Effector memory CD8-positive, alpha-beta T cell (primary cell): ENCODE measurements around the gene LETMD1.
"Not testable (repeated sequence)": the region's sequence is repeated elsewhere in the genome, so short reads cannot be mapped to it uniquely, and the experiment has no call there.

Experiments
- ATAC-seq: fragments of 150-1000 bp; cut with Tn5 transposase; replicated peaks from 2 replicates; pipeline ENCODE4 v1.10.0; 2021; ENCODE audit warnings: mild to moderate bottlenecking, moderate library complexity
- DNase-seq, 3 experiments: peaks; one replicate each; pipeline ENCODE4 v3.0.0; 2021
- H3K27ac Mint-ChIP-seq, 2 donors: one replicate each; pipeline ENCODE4 v1.8.0; 2022; ENCODE audit warnings: mild to moderate bottlenecking in 2 of 2, mixed read lengths in 2 of 2, moderate library complexity in 2 of 2
- H3K27me3 Mint-ChIP-seq, 2 donors: one replicate each; pipeline ENCODE4 v1.8.0; 2022; ENCODE audit warnings: mixed read lengths in 2 of 2
- H3K36me3 Mint-ChIP-seq: one replicate; pipeline ENCODE4 v1.8.0; 2022; ENCODE audit warnings: mild to moderate bottlenecking, moderate library complexity, mixed read lengths; ENCODE audit not compliant: insufficient read depth
- H3K4me1 Mint-ChIP-seq, 2 donors: one replicate each; pipeline ENCODE4 v1.8.0; 2022; ENCODE audit warnings: low read depth in 2 of 2, mixed read lengths in 2 of 2
- H3K4me3 Mint-ChIP-seq, 2 donors: one replicate each; pipeline ENCODE4 v1.8.0; 2022; ENCODE audit warnings: mild to moderate bottlenecking in 2 of 2, mixed read lengths in 2 of 2, moderate library complexity in 2 of 2
- H3K9me3 Mint-ChIP-seq, 2 donors: one replicate each; pipeline ENCODE4 v1.8.0; 2022; ENCODE audit warnings: mixed read lengths in 2 of 2

The LETMD1 gene

GRCh38 chr12:51075390-51075789 is 27.3 kb downstream of the LETMD1 start:
- Mint-ChIP-seq H3K4me1 (peaks cover 6 to 15% of the 10 kb centered on the region in 2 donors), H3K36me3 (peaks cover 40% of the 10 kb centered on the region), H3K27ac (no peak overlapping the region), H3K27me3 (no peaks in the 10 kb centered on the region), H3K9me3 (no peaks in the 10 kb centered on the region), H3K4me3 (no peak overlapping the region)
- DNase-seq (no peak), ATAC-seq (no peak)

- ATAC-seq (no peak), DNase-seq (no peak)
- H3K36me3 Mint-ChIP-seq: peaks cover 33% of the 10 kb centered on the region
- H3K27ac Mint-ChIP-seq: peak overlapping the region; percentile 71 to 77
- no peak overlapping the region for H3K4me3 Mint-ChIP-seq
- H3K4me1 Mint-ChIP-seq: peaks cover 7 to 19% of the 10 kb centered on the region in 2 donors
- H3K9me3 Mint-ChIP-seq: no peaks in the 10 kb centered on the region
- H3K27me3 Mint-ChIP-seq: no peaks in the 10 kb centered on the region
These were observed 28.3 kb downstream of the LETMD1 start for GRCh38 chr12:51076236-51076930.

- DNase-seq: no peak
- Mint-ChIP-seq H3K27ac (no peak overlapping the region), H3K36me3 (peaks cover 30% of the 10 kb centered on the region), H3K9me3 (no peaks in the 10 kb centered on the region), H3K4me3 (no peak overlapping the region), H3K4me1 (peaks cover 20 to 35% of the 10 kb centered on the region in 2 donors), H3K27me3 (no peaks in the 10 kb centered on the region)
- ATAC-seq: no peak
These were observed 29.8 kb downstream of the LETMD1 start for GRCh38 chr12:51077930-51078329.

- H3K27me3 Mint-ChIP-seq, H3K4me3 Mint-ChIP-seq, DNase-seq, ATAC-seq, H3K9me3 Mint-ChIP-seq, H3K27ac Mint-ChIP-seq: not testable (repeated sequence)
- Mint-ChIP-seq H3K36me3 (peaks cover 30% of the 10 kb centered on the region), H3K4me1 (peaks cover 20 to 37% of the 10 kb centered on the region in 2 donors)
These were observed 30.2 kb downstream of the LETMD1 start for GRCh38 chr12:51078346-51078745.

- not testable (repeated sequence) for H3K27ac Mint-ChIP-seq, DNase-seq, H3K9me3 Mint-ChIP-seq, ATAC-seq, H3K4me3 Mint-ChIP-seq, H3K27me3 Mint-ChIP-seq
- Mint-ChIP-seq H3K4me1 (peaks cover 24 to 40% of the 10 kb centered on the region in 2 donors), H3K36me3 (peaks cover 28% of the 10 kb centered on the region)
These were observed 30.7 kb downstream of the LETMD1 start for GRCh38 chr12:51078866-51079265.

- ATAC-seq (no peak), DNase-seq (no peak)
- peaks cover 24 to 44% of the 10 kb centered on the region in 2 donors for H3K4me1 Mint-ChIP-seq
- H3K9me3 Mint-ChIP-seq: no peaks in the 10 kb centered on the region
- no peaks in the 10 kb centered on the region for H3K27me3 Mint-ChIP-seq
- H3K27ac Mint-ChIP-seq: no peak overlapping the region
- no peak overlapping the region for H3K4me3 Mint-ChIP-seq
- peaks cover 24% of the 10 kb centered on the region for H3K36me3 Mint-ChIP-seq
These were observed 32.0 kb downstream of the LETMD1 start for GRCh38 chr12:51080136-51080535.

GRCh38 chr12:51081421-51081820 is 33.3 kb downstream of the LETMD1 start:
- H3K27ac Mint-ChIP-seq: peak overlapping the region in 1 of 2 donors; percentile 98
- peaks cover 24 to 45% of the 10 kb centered on the region in 2 donors for H3K4me1 Mint-ChIP-seq

GRCh38 chr12:51082561-51083125 is 34.5 kb downstream of the LETMD1 start:
- Mint-ChIP-seq H3K4me1 (peaks cover 22 to 41% of the 10 kb centered on the region in 2 donors), H3K36me3 (peaks cover 22% of the 10 kb centered on the region), H3K9me3 (no peaks in the 10 kb centered on the region), H3K27ac (peak overlapping the region; percentile 96 to 98), H3K27me3 (no peaks in the 10 kb centered on the region), H3K4me3 (peak overlapping the region; percentile 98 to 99)
- ATAC-seq: no peak
- DNase-seq: peak in 2 of 3 experiments; percentile 6 to 9

More at GRCh38 chr12:51081421-51081820, 33.3 kb downstream of the LETMD1 start:
- peak overlapping the region; percentile 14 to 99 for H3K4me3 Mint-ChIP-seq
- no peaks in the 10 kb centered on the region for H3K27me3 Mint-ChIP-seq
- peaks cover 22% of the 10 kb centered on the region for H3K36me3 Mint-ChIP-seq
- DNase-seq (no peak), ATAC-seq (no peak)
- H3K9me3 Mint-ChIP-seq: no peaks in the 10 kb centered on the region

- peaks cover 18 to 36% of the 10 kb centered on the region in 2 donors for H3K4me1 Mint-ChIP-seq
- H3K36me3 Mint-ChIP-seq: peaks cover 22% of the 10 kb centered on the region
- H3K9me3 Mint-ChIP-seq: no peaks in the 10 kb centered on the region
- H3K27ac Mint-ChIP-seq: peak within 1 kb of the TSS; percentile 96 to 98
- ATAC-seq (peak; percentile 99), DNase-seq (peak; percentile 94 to 96 (median 95))
- no peaks in the 10 kb centered on the region for H3K27me3 Mint-ChIP-seq
- H3K4me3 Mint-ChIP-seq: peak within 1 kb of the TSS; percentile 98 to 99
These were observed 35.2 kb downstream of the LETMD1 start, which contains the start of gene CSRNP2 for GRCh38 chr12:51083126-51083833. Gene CSRNP2 (minus strand): TSS chr12:51083596. CDS start chr12:51076561, 7,035 bp downstream.

GRCh38 chr12:51085757-51086156 is 37.6 kb downstream of the LETMD1 start:
- Mint-ChIP-seq H3K4me3 (no peak overlapping the region), H3K4me1 (peaks cover 17 to 28% of the 10 kb centered on the region in 2 donors), H3K9me3 (no peaks in the 10 kb centered on the region), H3K36me3 (peaks cover 18% of the 10 kb centered on the region), H3K27ac (no peak overlapping the region), H3K27me3 (no peaks in the 10 kb centered on the region)
- DNase-seq (no peak), ATAC-seq (no peak)

- Mint-ChIP-seq H3K36me3 (peaks cover 18% of the 10 kb centered on the region), H3K27me3 (no peaks in the 10 kb centered on the region), H3K4me1 (peaks cover 14 to 20% of the 10 kb centered on the region in 2 donors), H3K4me3 (no peak overlapping the region), H3K27ac (peak overlapping the region in 1 of 2 donors; percentile 41), H3K9me3 (no peaks in the 10 kb centered on the region)
- ATAC-seq: no peak
- no peak for DNase-seq
These were observed 38.8 kb downstream of the LETMD1 start for GRCh38 chr12:51086933-51087332.

GRCh38 chr12:51087818-51088217 is 39.7 kb downstream of the LETMD1 start:
- Mint-ChIP-seq H3K36me3 (peaks cover 13% of the 10 kb centered on the region), H3K27me3 (no peaks in the 10 kb centered on the region), H3K4me1 (peaks cover 5 to 11% of the 10 kb centered on the region in 2 donors), H3K27ac (peak overlapping the region in 1 of 2 donors; percentile 41), H3K9me3 (no peaks in the 10 kb centered on the region), H3K4me3 (no peak overlapping the region)
- DNase-seq (no peak), ATAC-seq (no peak)

GRCh38 chr12:51090705-51091229 is 42.6 kb downstream of the LETMD1 start:
- Mint-ChIP-seq H3K27ac (no peak overlapping the region), H3K4me1 (no peaks in the 10 kb centered on the region), H3K36me3 (peaks cover 17% of the 10 kb centered on the region), H3K27me3 (no peaks in the 10 kb centered on the region), H3K4me3 (no peak overlapping the region), H3K9me3 (no peaks in the 10 kb centered on the region)
- ATAC-seq: no peak
- DNase-seq: no peak
